H9 (cell line): ENCODE results near the gene IPO9. TPM values are rescaled to one million over a fixed set of nuclear protein-coding genes. Genes with fewer than 3 reads are reported as not detected.

Source experiments
- DNase-seq: peaks from one replicate; pipeline ENCODE4 v3.0.0-alpha.2; 2017
- H2AFZ ChIP-seq: one replicate; pipeline ENCODE4 v1.6.1; 2013; ENCODE audit warnings: mild to moderate bottlenecking, low read length, control low read depth, moderate library complexity
- H2AK5ac ChIP-seq: 2 replicates; pipeline ENCODE4 v1.6.1; 2013; ENCODE audit warnings: low read length, control low read depth, mixed read lengths; ENCODE audit not compliant: insufficient read length
- H2BK120ac ChIP-seq: one replicate; pipeline ENCODE4 v1.6.1; 2013; ENCODE audit warnings: low read depth, mild to moderate bottlenecking, low read length, control low read depth, inconsistent platforms; ENCODE audit not compliant: poor library complexity, severe bottlenecking
- H2BK12ac ChIP-seq: 2 replicates; pipeline ENCODE4 v1.6.1; 2013; ENCODE audit warnings: low read length, control low read depth, mixed read lengths, low read depth; ENCODE audit not compliant: insufficient read length
- H2BK15ac ChIP-seq: 2 replicates; pipeline ENCODE4 v1.6.1; 2013; ENCODE audit warnings: low read depth, low read length, control low read depth
- H2BK20ac ChIP-seq: one replicate; pipeline ENCODE4 v1.6.1; 2013; ENCODE audit warnings: low read depth, mild to moderate bottlenecking, low read length, control low read depth, inconsistent platforms; ENCODE audit not compliant: poor library complexity, severe bottlenecking
- H2BK5ac ChIP-seq: 2 replicates; pipeline ENCODE4 v1.6.1; 2013; ENCODE audit warnings: low read length, control low read depth, mixed read lengths; ENCODE audit not compliant: insufficient read length
- H3K14ac ChIP-seq: 2 replicates; pipeline ENCODE4 v1.6.1; 2013; ENCODE audit warnings: low read length, control low read depth; ENCODE audit not compliant: insufficient read depth
- H3K18ac ChIP-seq: 2 replicates; pipeline ENCODE4 v1.6.1; 2013; ENCODE audit warnings: low read depth, mild to moderate bottlenecking, mixed read lengths, low read length, control low read depth; ENCODE audit not compliant: insufficient read length
- H3K23ac ChIP-seq: 2 replicates; pipeline ENCODE4 v1.6.1; 2013; ENCODE audit warnings: low read length, control low read depth, mixed read lengths, low read depth; ENCODE audit not compliant: insufficient read length
- H3K23me2 ChIP-seq: 2 replicates; pipeline ENCODE4 v1.6.1; 2013; ENCODE audit warnings: low read depth, mild to moderate bottlenecking, mixed read lengths, low read length, control low read depth; ENCODE audit not compliant: insufficient read length, poor library complexity, severe bottlenecking
- H3K27ac ChIP-seq: 2 replicates; pipeline ENCODE4 v1.5.1; 2013; ENCODE audit warnings: low read length, control low read depth, mixed read lengths, low read depth; ENCODE audit not compliant: insufficient read length
- H3K27me3 ChIP-seq: 2 replicates; pipeline ENCODE4 v1.6.1; 2013; ENCODE audit warnings: low read length, control low read depth, inconsistent platforms; ENCODE audit not compliant: insufficient read depth
- H3K4ac ChIP-seq: 2 replicates; pipeline ENCODE4 v1.6.1; 2013; ENCODE audit warnings: low read depth, mild to moderate bottlenecking, control low read depth, inconsistent platforms, low read length, moderate library complexity
- H3K4me1 ChIP-seq: 2 replicates; pipeline ENCODE4 v1.6.1; 2013; ENCODE audit warnings: low read length, control low read depth, inconsistent platforms; ENCODE audit not compliant: insufficient read depth
- H3K4me2 ChIP-seq: 2 replicates; pipeline ENCODE4 v1.6.1; 2013; ENCODE audit warnings: low read length, control low read depth, mixed read lengths; ENCODE audit not compliant: insufficient read length, insufficient read depth
- H3K56ac ChIP-seq: 2 replicates; pipeline ENCODE4 v1.6.1; 2013; ENCODE audit warnings: low read depth, mild to moderate bottlenecking, mixed read lengths, low read length, control low read depth; ENCODE audit not compliant: insufficient read length
- H3K79me1 ChIP-seq: 2 replicates; pipeline ENCODE4 v1.6.1; 2013; ENCODE audit warnings: low read depth, mild to moderate bottlenecking, moderate library complexity, low read length, control low read depth, inconsistent platforms; ENCODE audit not compliant: insufficient read depth, poor library complexity, severe bottlenecking
- H3K79me2 ChIP-seq: 2 replicates; pipeline ENCODE4 v1.6.1; 2013; ENCODE audit warnings: low read length, control low read depth, inconsistent platforms; ENCODE audit not compliant: insufficient read depth
- H3K9ac ChIP-seq: 2 replicates; pipeline ENCODE4 v1.6.1; 2013; ENCODE audit warnings: low read length, control low read depth, mixed read lengths; ENCODE audit not compliant: insufficient read length; ENCODE audit errors: extremely low read depth
- H3K9me3 ChIP-seq: one replicate; pipeline ENCODE4 v1.6.1; 2013; ENCODE audit warnings: low read depth, low read length, inconsistent platforms; ENCODE audit not compliant: control insufficient read depth
- H3T11ph ChIP-seq: one replicate; pipeline ENCODE4 v1.6.1; 2013; ENCODE audit warnings: mild to moderate bottlenecking, low read length, control low read depth, inconsistent platforms
- H4K20me1 ChIP-seq: one replicate; pipeline ENCODE4 v1.6.1; 2013; ENCODE audit not compliant: control insufficient read depth, insufficient read length, insufficient read depth
- H4K5ac ChIP-seq: 2 replicates; pipeline ENCODE4 v1.6.1; 2013; ENCODE audit warnings: low read depth, mild to moderate bottlenecking, mixed read lengths, low read length, control low read depth; ENCODE audit not compliant: insufficient read length
- H4K8ac ChIP-seq: replicated peaks from 2 replicates; pipeline ENCODE4 v1.6.1; 2013; ENCODE audit warnings: low read length, control low read depth, mixed read lengths, low read depth; ENCODE audit not compliant: insufficient read length
- H4K91ac ChIP-seq: 2 replicates; pipeline ENCODE4 v1.6.1; 2013; ENCODE audit warnings: low read depth, mild to moderate bottlenecking, moderate library complexity, mixed read lengths, low read length, control low read depth; ENCODE audit not compliant: insufficient read length
- H3K27ac Mint-ChIP-seq, 3 experiments: 2 replicates in 2 of 3; 3 replicates in 1 of 3; pipeline ENCODE4 v1.8.0; 2020 to 2021; ENCODE audit warnings: mixed read lengths in 3 of 3, mild to moderate bottlenecking in 1 of 3, moderate library complexity in 1 of 3
- H3K27me3 Mint-ChIP-seq: 2 replicates; pipeline ENCODE4 v1.8.0; 2021; ENCODE audit warnings: low read depth, mild to moderate bottlenecking, moderate library complexity, mixed read lengths
- H3K36me3 Mint-ChIP-seq, 3 experiments: 2 replicates in 2 of 3; 3 replicates in 1 of 3; pipeline ENCODE4 v1.8.0; 2020 to 2021; ENCODE audit warnings: low read depth in 3 of 3, mixed read lengths in 3 of 3; ENCODE audit not compliant: insufficient read depth in 1 of 3
- H3K4me1 Mint-ChIP-seq, 2 experiments: 2 replicates each; pipeline ENCODE4 v1.8.0; 2020; ENCODE audit warnings: mixed read lengths in 2 of 2
- H3K4me3 Mint-ChIP-seq, 2 experiments: 2 replicates in 1 of 2; 3 replicates in 1 of 2; pipeline ENCODE4 v1.8.0; 2020 to 2021; ENCODE audit warnings: mild to moderate bottlenecking in 2 of 2, mixed read lengths in 2 of 2, moderate library complexity in 1 of 2
- H3K9me3 Mint-ChIP-seq, 2 experiments: 2 replicates in 1 of 2; 3 replicates in 1 of 2; pipeline ENCODE4 v1.8.0; 2020; ENCODE audit warnings: mild to moderate bottlenecking in 2 of 2, mixed read lengths in 2 of 2, moderate library complexity in 1 of 2
- WGBS: extraction: QIAGEN DNeasy Blood & Tissue Kit; methylation state at CpG from one replicate; pipeline ENCODE4 v1.1.7; 2013; ENCODE audit warnings: missing lambda C conversion rate, low lambda C conversion rate, mixed read lengths; ENCODE audit not compliant: insufficient read length; ENCODE audit errors: extremely low coverage; 5-methylcytosine and 5-hydroxymethylcytosine counted together
- total RNA-seq: library from RNA; stranded (reverse); gene quantifications from 2 replicates; pipeline ENCODE4 v1.2.1, GENCODE V29; 2021
- TF ChIP-seq, protein P1 (sequence below): fragments of 200-600 bp; sonication (generic); conservative IDR thresholded peaks from 3 replicates; pipeline ENCODE4 v1.8.0; 2021; ENCODE audit warnings: antibody characterized with exemption, mild to moderate bottlenecking

IPO9 gene
- total RNA-seq, 1 experiment from 2014 or later: 104 TPM

DNA sequence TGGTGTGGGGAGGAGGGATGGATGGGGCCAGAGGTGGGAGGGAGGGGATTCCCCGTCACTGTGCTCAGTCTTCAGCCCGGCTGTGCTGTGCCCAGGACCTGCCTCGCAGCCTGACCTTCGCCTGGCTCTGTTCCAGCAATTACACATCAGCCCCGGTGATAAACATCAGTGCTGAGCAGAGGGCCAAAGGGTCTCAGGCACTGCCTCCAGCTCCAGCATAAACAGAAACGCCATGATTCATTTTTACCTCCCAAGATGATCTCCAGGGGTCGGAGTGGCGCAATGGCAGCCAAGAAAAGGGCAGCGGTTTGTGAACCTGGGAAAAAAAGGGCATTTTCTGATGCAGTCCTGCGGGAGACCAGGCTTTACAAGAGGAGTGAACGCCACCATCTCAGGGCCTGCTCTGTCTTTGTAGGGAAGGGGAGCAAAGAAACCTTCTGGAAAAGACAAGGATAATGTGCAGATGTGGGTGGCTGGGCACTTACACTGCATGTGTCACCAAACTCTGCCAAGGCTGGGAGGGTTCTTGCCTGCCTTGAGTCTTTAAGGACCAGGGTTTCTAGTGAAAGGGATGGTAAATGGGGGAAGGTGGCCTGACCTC is 87.8 kb downstream of the IPO9 start:
- H3K23me2 ChIP-seq: no peaks in the 10 kb centered on the region
- no peak overlapping the region for H3K9ac ChIP-seq
- no peak overlapping the region; the same call in 1 of the 2 replicates for H3K14ac ChIP-seq
- H3T11ph ChIP-seq: no peak overlapping the region
- no peak overlapping the region for H3K4me2 ChIP-seq
- H3K4me1 Mint-ChIP-seq: peaks cover 7 to 10% of the 10 kb centered on the region in 2 experiments
- H4K91ac ChIP-seq: no peak overlapping the region
- DNase-seq: no peak
- no peak overlapping the region for H2BK12ac ChIP-seq
- no peak overlapping the region for H2AK5ac ChIP-seq
- no peaks in the 10 kb centered on the region for H4K20me1 ChIP-seq
- no peak overlapping the region for H2BK120ac ChIP-seq
- no peak overlapping the region for H2BK5ac ChIP-seq
- no peak overlapping the region for H3K4ac ChIP-seq
- H3K56ac ChIP-seq: no peak overlapping the region
- H4K8ac ChIP-seq: no peak overlapping the region
- H3K9me3 Mint-ChIP-seq: no peaks in the 10 kb centered on the region
- TF ChIP-seq, protein P1, sequence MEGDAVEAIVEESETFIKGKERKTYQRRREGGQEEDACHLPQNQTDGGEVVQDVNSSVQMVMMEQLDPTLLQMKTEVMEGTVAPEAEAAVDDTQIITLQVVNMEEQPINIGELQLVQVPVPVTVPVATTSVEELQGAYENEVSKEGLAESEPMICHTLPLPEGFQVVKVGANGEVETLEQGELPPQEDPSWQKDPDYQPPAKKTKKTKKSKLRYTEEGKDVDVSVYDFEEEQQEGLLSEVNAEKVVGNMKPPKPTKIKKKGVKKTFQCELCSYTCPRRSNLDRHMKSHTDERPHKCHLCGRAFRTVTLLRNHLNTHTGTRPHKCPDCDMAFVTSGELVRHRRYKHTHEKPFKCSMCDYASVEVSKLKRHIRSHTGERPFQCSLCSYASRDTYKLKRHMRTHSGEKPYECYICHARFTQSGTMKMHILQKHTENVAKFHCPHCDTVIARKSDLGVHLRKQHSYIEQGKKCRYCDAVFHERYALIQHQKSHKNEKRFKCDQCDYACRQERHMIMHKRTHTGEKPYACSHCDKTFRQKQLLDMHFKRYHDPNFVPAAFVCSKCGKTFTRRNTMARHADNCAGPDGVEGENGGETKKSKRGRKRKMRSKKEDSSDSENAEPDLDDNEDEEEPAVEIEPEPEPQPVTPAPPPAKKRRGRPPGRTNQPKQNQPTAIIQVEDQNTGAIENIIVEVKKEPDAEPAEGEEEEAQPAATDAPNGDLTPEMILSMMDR: no peak
- no peaks in the 10 kb centered on the region for H3K79me1 ChIP-seq
- no peaks in the 10 kb centered on the region for H3K27me3 ChIP-seq
- H2BK15ac ChIP-seq: no peak overlapping the region; the same call in 1 of the 2 replicates
- H3K9me3 ChIP-seq: no peaks in the 10 kb centered on the region
- no peaks in the 10 kb centered on the region for H3K79me2 ChIP-seq
- H4K5ac ChIP-seq: no peak overlapping the region
- H3K18ac ChIP-seq: no peak overlapping the region
- H3K27ac Mint-ChIP-seq: peak overlapping the region in 1 of 3 experiments; percentile 51; a peak in 1 of 7 replicates
- H3K4me3 Mint-ChIP-seq: no peak overlapping the region
- H3K4me1 ChIP-seq: no peaks in the 10 kb centered on the region
- H3K27ac ChIP-seq: no peak overlapping the region
- no CpG with 5 or more reads among the region's 11 CpGs for whole genome bisulfite sequencing
- no peak overlapping the region for H2AFZ ChIP-seq
- H3K23ac ChIP-seq: no peak overlapping the region
- H3K36me3 Mint-ChIP-seq: no peaks in the 10 kb centered on the region
- no peaks in the 10 kb centered on the region; the same call in none of the 2 replicates for H3K27me3 Mint-ChIP-seq
- no peak overlapping the region for H2BK20ac ChIP-seq
